BLaER1 treated with 17β-estradiol and CSF1 and Interleukin-3, amounts not matched to agents 10 nM and 100 nM (cell line): ENCODE measurements around the gene ZFP69.
"Not testable (repeated sequence)": the region's sequence is repeated elsewhere in the genome, so short reads cannot be mapped to it uniquely, and the experiment has no call there.

Experiments used
- H3K27ac ChIP-seq, 11 experiments: shearing (Covaris generic); formaldehyde crosslinking; 2 replicates each; pipeline ENCODE4 v1.8.1; 2022
- H3K27me3 ChIP-seq, 11 experiments: shearing (Covaris generic); formaldehyde crosslinking; 2 replicates each; pipeline ENCODE4 v1.8.1; 2022
- H3K36me3 ChIP-seq, 11 experiments: shearing (Covaris generic); formaldehyde crosslinking; 2 replicates each; pipeline ENCODE4 v1.8.1; 2022
- H3K4me1 ChIP-seq, 10 experiments: shearing (Covaris generic); formaldehyde crosslinking; 2 replicates each; pipeline ENCODE4 v1.8.1; 2022
- H3K4me2 ChIP-seq, 11 experiments: shearing (Covaris generic); formaldehyde crosslinking; 2 replicates each; pipeline ENCODE4 v1.8.1; 2022
- H3K4me3 ChIP-seq, 10 experiments: shearing (Covaris generic); formaldehyde crosslinking; 2 replicates each; pipeline ENCODE4 v1.8.1; 2022
- H3K9ac ChIP-seq, 11 experiments: shearing (Covaris generic); formaldehyde crosslinking; 2 replicates each; pipeline ENCODE4 v1.8.1; 2022
- H3K9me3 ChIP-seq, 11 experiments: shearing (Covaris generic); formaldehyde crosslinking; replicated peaks in 1 of 11; 2 replicates each; pipeline ENCODE4 v1.8.1; 2022
- H4K20me1 ChIP-seq, 11 experiments: shearing (Covaris generic); formaldehyde crosslinking; 2 replicates each; pipeline ENCODE4 v1.8.1; 2022
- Cebpa-rat ChIP-seq, 11 experiments: shearing (Covaris generic); IDR thresholded peaks; 2 replicates each; pipeline ENCODE4 v1.8.1; 2022

The ZFP69 gene

GRCh38 chr1:40495315-40495903 lies 18.3 kb downstream of the ZFP69 start:
- Histone ChIP-seq H3K9ac (no peak overlapping the region), H3K27me3 (no peaks in the 10 kb centered on the region), H4K20me1 (no peaks in the 10 kb centered on the region), H3K4me2 (no peak overlapping the region), H3K4me3 (peak overlapping the region in 6 of 10 experiments; percentile 12 to 39 (median 20); a peak in 6 of 20 replicates), H3K27ac (no peak overlapping the region), H3K9me3 (peaks cover 94 to 98% (median 96%) of the 10 kb centered on the region in 11 experiments), H3K36me3 (peaks cover 88 to 99% (median 90%) of the 10 kb centered on the region in 11 experiments), H3K4me1 (no peaks in the 10 kb centered on the region)
- TF ChIP-seq Cebpa-rat (IDR thresholded peaks at IDR 0.05) = no peak

- not testable (repeated sequence) for H4K20me1 ChIP-seq, H3K27ac ChIP-seq, H3K9ac ChIP-seq, H3K27me3 ChIP-seq
- Histone ChIP-seq H3K4me1 (peaks cover 0 to 16% (median 7%) of the 10 kb centered on the region in 10 experiments; a peak in 15 of 20 replicates), H3K36me3 (peaks cover 58 to 96% (median 87%) of the 10 kb centered on the region in 11 experiments), H3K4me3 (peak overlapping the region in 5 of 10 experiments; percentile 1 to 35 (median 8); a peak in 6 of 20 replicates), H3K9me3 (peaks cover 97 to 99% (median 98%) of the 10 kb centered on the region in 11 experiments), H3K4me2 (peak overlapping the region in 7 of 11 experiments; percentile 3 to 60 (median 39); a peak in 12 of 22 replicates)
Measured at GRCh38 chr1:40502651-40503050, 25.6 kb downstream of the ZFP69 start.

GRCh38 chr1:40507973-40508372 lies 30.9 kb downstream of the ZFP69 start:
- Histone ChIP-seq H3K4me1 (peaks cover 12 to 21% (median 19%) of the 10 kb centered on the region in 10 experiments), H3K27ac (peak overlapping the region; percentile 61 to 86 (median 84)), H4K20me1 (no peaks in the 10 kb centered on the region), H3K4me2 (peak overlapping the region; percentile 85 to 97 (median 91)), H3K36me3 (peaks cover 39 to 78% (median 71%) of the 10 kb centered on the region in 11 experiments), H3K27me3 (no peaks in the 10 kb centered on the region), H3K9me3 (peaks cover 71 to 87% (median 80%) of the 10 kb centered on the region in 11 experiments), H3K9ac (peak overlapping the region; percentile 84 to 91 (median 88)), H3K4me3 (peak overlapping the region; percentile 67 to 91 (median 84))
- no peak for TF ChIP-seq Cebpa-rat (IDR thresholded peaks at IDR 0.05)

GRCh38 chr1:40508375-40509341 lies 31.6 kb downstream of the ZFP69 start, which contains the start of gene EXO5:
Gene EXO5 (plus strand): TSS chr1:40508767. CDS start chr1:40514545, 5,778 bp downstream.
- peak within 1 kb of the TSS; percentile 84 to 91 (median 88) for H3K9ac ChIP-seq
- H4K20me1 ChIP-seq = no peaks in the 10 kb centered on the region
- peak within 1 kb of the TSS; percentile 61 to 86 (median 84) for H3K27ac ChIP-seq
- TF ChIP-seq Cebpa-rat (IDR thresholded peaks at IDR 0.05) = no peak
- H3K4me2 ChIP-seq = peak within 1 kb of the TSS; percentile 85 to 97 (median 91)
- peak within 1 kb of the TSS; percentile 67 to 91 (median 84) for H3K4me3 ChIP-seq
- H3K4me1 ChIP-seq = peaks cover 12 to 19% (median 16%) of the 10 kb centered on the region in 10 experiments
- H3K9me3 ChIP-seq = peaks cover 71 to 87% (median 80%) of the 10 kb centered on the region in 11 experiments
- H3K36me3 ChIP-seq = peaks cover 40 to 77% (median 71%) of the 10 kb centered on the region in 11 experiments
- H3K27me3 ChIP-seq = no peaks in the 10 kb centered on the region

DNA sequence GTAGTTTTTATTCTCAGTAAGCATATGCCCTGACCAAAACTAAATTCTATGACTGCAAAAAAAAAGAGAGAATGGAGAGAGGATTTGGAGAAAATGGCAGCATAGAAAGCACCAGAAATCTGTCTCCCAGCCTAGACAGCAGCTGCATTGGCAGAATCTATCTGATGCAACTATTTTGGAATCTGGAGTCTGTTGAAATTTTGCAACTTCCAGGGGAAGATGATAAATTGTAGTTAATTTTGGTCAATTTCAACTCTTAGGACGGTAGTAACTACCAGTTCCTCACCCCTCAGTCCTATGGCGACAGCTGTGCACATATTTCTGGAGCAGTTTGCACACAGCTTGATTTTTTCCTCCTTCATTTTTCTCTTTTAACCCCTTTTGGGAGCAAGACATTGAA lies 42.4 kb downstream of the ZFP69 start:
- Histone ChIP-seq H4K20me1 (no peaks in the 10 kb centered on the region), H3K9ac (no peak overlapping the region), H3K27ac (no peak overlapping the region), H3K4me1 (no peaks in the 10 kb centered on the region), H3K27me3 (no peaks in the 10 kb centered on the region), H3K4me2 (no peak overlapping the region), H3K4me3 (no peak overlapping the region), H3K36me3 (peaks cover 32 to 70% (median 47%) of the 10 kb centered on the region in 11 experiments), H3K9me3 (peaks cover 97 to 100% (median 100%) of the 10 kb centered on the region in 11 experiments)
- no peak for TF ChIP-seq Cebpa-rat (IDR thresholded peaks at IDR 0.05)

GRCh38 chr1:40530735-40531380 lies 53.8 kb downstream of the ZFP69 start:
- H3K27ac ChIP-seq = peak overlapping the region; percentile 46 to 93 (median 85)
- H3K9ac ChIP-seq = peak overlapping the region; percentile 72 to 85 (median 83)
- TF ChIP-seq Cebpa-rat (IDR thresholded peaks at IDR 0.05) = no peak
- peaks cover 11 to 24% (median 18%) of the 10 kb centered on the region in 10 experiments for H3K4me1 ChIP-seq
- peak overlapping the region; percentile 68 to 88 (median 74) for H3K4me3 ChIP-seq
- peaks cover 6 to 23% (median 15%) of the 10 kb centered on the region in 11 experiments; a peak in 21 of 22 replicates for H3K9me3 ChIP-seq
- peak overlapping the region; percentile 63 to 97 (median 88) for H3K4me2 ChIP-seq
- peaks cover 13 to 25% (median 16%) of the 10 kb centered on the region in 11 experiments; a peak in 21 of 22 replicates for H3K36me3 ChIP-seq
- H4K20me1 ChIP-seq = no peaks in the 10 kb centered on the region
- H3K27me3 ChIP-seq = no peaks in the 10 kb centered on the region

DNA sequence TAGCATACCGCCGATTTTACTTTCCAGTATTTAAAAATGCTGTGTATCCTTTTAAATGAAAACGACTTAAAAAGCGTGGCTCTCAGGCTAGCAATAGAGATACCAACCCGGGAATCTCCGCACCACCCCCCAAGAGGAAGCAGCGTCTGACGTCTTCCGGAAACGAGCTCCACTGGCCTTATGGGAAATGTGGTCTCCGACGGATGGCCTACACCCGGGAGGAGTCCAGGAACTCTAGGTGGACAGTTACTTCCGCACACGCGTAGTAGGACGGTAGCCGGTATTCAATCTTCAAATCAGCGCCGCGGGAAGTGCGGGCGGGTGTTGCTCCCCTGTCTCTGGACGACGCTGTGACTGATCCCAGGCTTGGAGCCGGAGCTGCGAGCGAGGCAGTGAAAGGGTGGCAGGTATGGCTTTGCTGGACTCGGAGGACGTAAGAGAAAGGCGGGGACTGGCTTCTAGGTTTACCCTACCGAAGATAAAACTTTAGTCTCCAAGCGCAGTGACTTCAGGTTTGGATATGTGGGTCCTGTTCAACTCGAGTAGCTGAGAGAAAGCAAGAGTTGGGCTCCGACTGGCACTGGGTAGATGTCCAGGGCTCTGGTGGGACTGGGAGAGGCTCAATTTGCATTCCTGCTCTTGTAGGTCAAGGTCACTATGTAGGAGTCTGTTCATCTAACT lies 54.4 kb downstream of the ZFP69 start, which contains the start of gene ZNF684:
TSS of gene ZNF684 (plus strand) at position 257 of the 681 bp plus-strand sequence. CDS start 1,530 bp downstream, outside the sequence.
- H3K9me3 ChIP-seq = peaks cover 0 to 19% (median 8%) of the 10 kb centered on the region in 11 experiments; a peak in 14 of 22 replicates
- peak within 1 kb of the TSS; percentile 72 to 85 (median 83) for H3K9ac ChIP-seq
- no peak for TF ChIP-seq Cebpa-rat (IDR thresholded peaks at IDR 0.05)
- peak within 1 kb of the TSS; percentile 46 to 93 (median 85) for H3K27ac ChIP-seq
- H3K4me2 ChIP-seq = peak within 1 kb of the TSS; percentile 79 to 99 (median 90)
- H3K4me3 ChIP-seq = peak within 1 kb of the TSS; percentile 68 to 88 (median 74)
- peaks cover 11 to 24% (median 18%) of the 10 kb centered on the region in 10 experiments for H3K4me1 ChIP-seq
- no peaks in the 10 kb centered on the region for H3K27me3 ChIP-seq
- H3K36me3 ChIP-seq = peaks cover 14 to 28% (median 20%) of the 10 kb centered on the region in 11 experiments; a peak in 21 of 22 replicates
- H4K20me1 ChIP-seq = no peaks in the 10 kb centered on the region

- no peaks in the 10 kb centered on the region for H3K27me3 ChIP-seq
- peaks cover 14 to 28% (median 20%) of the 10 kb centered on the region in 11 experiments; a peak in 21 of 22 replicates for H3K36me3 ChIP-seq
- peak overlapping the region; percentile 79 to 99 (median 90) for H3K4me2 ChIP-seq
- H4K20me1 ChIP-seq = no peaks in the 10 kb centered on the region
- peak overlapping the region; percentile 46 to 93 (median 85) for H3K27ac ChIP-seq
- peaks cover 11 to 24% (median 18%) of the 10 kb centered on the region in 10 experiments for H3K4me1 ChIP-seq
- peak overlapping the region; percentile 72 to 85 (median 83) for H3K9ac ChIP-seq
- TF ChIP-seq Cebpa-rat (IDR thresholded peaks at IDR 0.05) = no peak
- peak overlapping the region; percentile 68 to 88 (median 74) for H3K4me3 ChIP-seq
- H3K9me3 ChIP-seq = peaks cover 0 to 19% (median 9%) of the 10 kb centered on the region in 11 experiments; a peak in 14 of 22 replicates
Measured at GRCh38 chr1:40532062-40532389, 54.9 kb downstream of the ZFP69 start.
